ENCODE measurements around the gene LGR4. TPM values are rescaled to one million over a fixed set of nuclear protein-coding genes. Genes with fewer than 3 reads are reported as not detected.

Gene LGR4
- total RNA-seq, 4 donors from 2014 or later, result 28.7 to 165 (median 120) TPM

DNA sequence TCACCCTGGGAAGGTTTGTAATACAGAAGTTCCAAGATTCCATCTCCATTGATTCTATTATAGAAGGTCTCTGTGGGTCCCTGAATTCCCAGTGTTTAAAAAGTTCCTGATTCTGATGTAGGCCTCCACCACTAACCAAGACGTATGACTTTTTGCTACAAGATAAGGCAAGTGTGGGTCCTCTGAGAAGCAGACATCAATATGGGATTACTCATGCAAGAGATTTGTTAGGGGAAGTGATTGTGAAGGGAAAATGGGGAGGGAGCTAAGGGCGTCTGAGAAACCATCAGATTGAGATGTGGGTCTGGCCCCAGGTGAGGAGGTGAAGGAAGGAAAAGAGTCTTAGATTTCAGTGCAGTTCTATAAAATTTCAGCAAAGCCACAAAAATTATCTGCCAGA is 10.2 kb upstream of the LGR4 start:
- H3K27me3 ChIP-seq, result no peaks in the 10 kb centered on the region
- H3K4me3 ChIP-seq, result no peak overlapping the region
- no peaks in the 10 kb centered on the region for H3K9me3 ChIP-seq
- TF ChIP-seq EP300 (IDR thresholded peaks at IDR 0.05; ENCODE audit: low read depth) (no peak), CTCF (IDR thresholded peaks at IDR 0.05) (no peak), POLR2A (IDR thresholded peaks at IDR 0.05) (no peak), POLR2AphosphoS5 (IDR thresholded peaks at IDR 0.05) (no peak)
- DNase-seq, result no peak
- in situ Hi-C loops (cut with MboI; ENCODE audit: low pct_ligation_motif_present in 1 of 4, low pct_unique_long_range_greater_than_20kb in 1 of 4, low sequenced_read_pairs in 3 of 4) (loop anchor here in 3 of 4 donors (5.0 to 25.0 kb wide), 3 partner anchors 298 to 1195 kb away; no protein-coding TSS in a partner anchor), intact Hi-C loops (cut with DNase I; ENCODE audit: low total_unique reads) (no loop called here)
- H3K27ac ChIP-seq, result no peak overlapping the region
- H3K36me3 ChIP-seq, result no peaks in the 10 kb centered on the region
- 88 to 93% methylated on average over 2 of the region's 2 CpGs for WGBS, 2 donors (ENCODE audit: low coverage in 1 of 2)
- peaks cover 0 to under 1% (median 0%) of the 10 kb centered on the region in 4 donors for H3K4me1 ChIP-seq

DNA sequence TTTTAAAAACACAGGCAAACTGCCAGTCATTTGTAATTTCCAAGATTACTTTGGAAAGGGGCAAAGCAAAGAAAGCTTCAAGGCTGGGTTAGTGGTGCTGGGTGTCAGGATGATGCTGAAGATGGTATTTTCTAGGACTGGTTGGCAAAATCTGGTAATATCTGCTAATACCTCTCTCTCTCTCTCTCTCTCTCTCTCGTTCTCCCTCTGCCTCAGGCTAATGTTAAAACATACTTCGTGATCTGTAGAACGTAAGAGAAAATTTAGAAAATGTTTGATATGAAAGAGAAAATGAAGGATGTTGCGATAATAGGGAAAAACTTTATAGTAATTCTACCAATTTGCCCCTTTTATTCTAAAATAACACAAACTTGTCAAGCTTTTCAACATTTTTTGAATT is 9.4 kb upstream of the LGR4 start:
- 89 to 94% methylated on average over 4 of the region's 4 CpGs for WGBS, 2 donors (ENCODE audit: low coverage in 1 of 2)
- Histone ChIP-seq H3K9me3 (no peaks in the 10 kb centered on the region), H3K27me3 (no peaks in the 10 kb centered on the region), H3K27ac (no peak overlapping the region), H3K4me3 (no peak overlapping the region), H3K4me1 (peaks cover 0 to 3% (median 0%) of the 10 kb centered on the region in 4 donors), H3K36me3 (no peaks in the 10 kb centered on the region)
- in situ Hi-C loops (cut with MboI; ENCODE audit: low pct_ligation_motif_present in 1 of 4, low pct_unique_long_range_greater_than_20kb in 1 of 4, low sequenced_read_pairs in 3 of 4) (loop anchor here in 3 of 4 donors (5.0 to 25.0 kb wide), 3 partner anchors 297 to 1195 kb away; no protein-coding TSS in a partner anchor), intact Hi-C loops (cut with DNase I; ENCODE audit: low total_unique reads) (no loop called here)
- DNase-seq, result no peak
- TF ChIP-seq CTCF (IDR thresholded peaks at IDR 0.05) (no peak), EP300 (IDR thresholded peaks at IDR 0.05; ENCODE audit: low read depth) (no peak), POLR2A (IDR thresholded peaks at IDR 0.05) (no peak)

DNA sequence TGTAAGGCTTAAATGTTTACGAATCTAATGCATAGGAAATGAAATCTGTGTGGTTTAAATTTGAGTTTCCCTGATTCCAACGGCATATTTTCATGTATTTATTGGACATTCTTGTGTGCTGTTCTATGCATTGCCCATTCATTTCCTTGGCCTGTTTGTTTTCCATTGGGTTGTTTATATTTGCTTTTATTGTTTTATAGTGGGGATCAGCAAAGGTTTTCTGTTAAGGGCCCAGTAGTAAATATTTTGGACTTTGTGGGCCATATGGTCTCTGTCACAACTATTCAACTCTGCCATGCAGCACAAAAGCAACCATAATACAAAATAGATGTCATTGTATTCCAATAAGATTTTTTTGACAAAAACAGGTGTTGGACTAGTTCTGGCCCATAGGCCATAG is 5.2 kb upstream of the LGR4 start:
- no peaks in the 10 kb centered on the region for H3K36me3 ChIP-seq
- no peaks in the 10 kb centered on the region for H3K27me3 ChIP-seq
- H3K27ac ChIP-seq, result no peak overlapping the region
- intact Hi-C loops (cut with DNase I; ENCODE audit: low total_unique reads), result no loop called here
- H3K4me3 ChIP-seq, result no peak overlapping the region
- no peak for TF ChIP-seq POLR2AphosphoS5 (IDR thresholded peaks at IDR 0.05)
- TF ChIP-seq POLR2A (IDR thresholded peaks at IDR 0.05), result no peak
- TF ChIP-seq EP300 (IDR thresholded peaks at IDR 0.05; ENCODE audit: low read depth), result no peak
- no peak for TF ChIP-seq CTCF (IDR thresholded peaks at IDR 0.05)
- H3K4me1 ChIP-seq, result peaks cover 0 to 10% (median 0%) of the 10 kb centered on the region in 4 donors
- DNase-seq, result no peak
- no peaks in the 10 kb centered on the region for H3K9me3 ChIP-seq
- 38 to 49% methylated on average over 2 of the region's 2 CpGs for WGBS, 2 donors (ENCODE audit: low coverage in 1 of 2)
- in situ Hi-C loops (cut with MboI; ENCODE audit: low pct_ligation_motif_present in 1 of 4, low pct_unique_long_range_greater_than_20kb in 1 of 4, low sequenced_read_pairs in 3 of 4), result loop anchor here in 2 of 4 donors (10.0 to 25.0 kb wide), 2 partner anchors 93 to 1191 kb away; no protein-coding TSS in a partner anchor

- Histone ChIP-seq H3K27me3 (no peaks in the 10 kb centered on the region), H3K9me3 (no peaks in the 10 kb centered on the region), H3K4me1 (peaks cover 0 to 10% (median 0%) of the 10 kb centered on the region in 4 donors), H3K36me3 (no peaks in the 10 kb centered on the region), H3K4me3 (no peak overlapping the region), H3K27ac (no peak overlapping the region)
- TF ChIP-seq POLR2AphosphoS5 (IDR thresholded peaks at IDR 0.05) (no peak), CTCF (IDR thresholded peaks at IDR 0.05) (no peak), POLR2A (IDR thresholded peaks at IDR 0.05) (no peak), EP300 (IDR thresholded peaks at IDR 0.05; ENCODE audit: low read depth) (no peak)
- intact Hi-C loops (cut with DNase I; ENCODE audit: low total_unique reads), result no loop called here
- no peak for DNase-seq
- in situ Hi-C loops (cut with MboI; ENCODE audit: low pct_ligation_motif_present in 1 of 4, low pct_unique_long_range_greater_than_20kb in 1 of 4, low sequenced_read_pairs in 3 of 4), result loop anchor here in 2 of 4 donors (10.0 to 25.0 kb wide), 2 partner anchors 92 to 1190 kb away; no protein-coding TSS in a partner anchor
These were observed 4.7 kb upstream of the LGR4 start for GRCh38 chr11:27477243-27477642.
